ENCODE measurements around the gene EIF3B.
"Not testable (repeated sequence)": the region's sequence is repeated elsewhere in the genome, so short reads cannot be mapped to it uniquely, and the experiment has no call there.

The EIF3B gene

DNA sequence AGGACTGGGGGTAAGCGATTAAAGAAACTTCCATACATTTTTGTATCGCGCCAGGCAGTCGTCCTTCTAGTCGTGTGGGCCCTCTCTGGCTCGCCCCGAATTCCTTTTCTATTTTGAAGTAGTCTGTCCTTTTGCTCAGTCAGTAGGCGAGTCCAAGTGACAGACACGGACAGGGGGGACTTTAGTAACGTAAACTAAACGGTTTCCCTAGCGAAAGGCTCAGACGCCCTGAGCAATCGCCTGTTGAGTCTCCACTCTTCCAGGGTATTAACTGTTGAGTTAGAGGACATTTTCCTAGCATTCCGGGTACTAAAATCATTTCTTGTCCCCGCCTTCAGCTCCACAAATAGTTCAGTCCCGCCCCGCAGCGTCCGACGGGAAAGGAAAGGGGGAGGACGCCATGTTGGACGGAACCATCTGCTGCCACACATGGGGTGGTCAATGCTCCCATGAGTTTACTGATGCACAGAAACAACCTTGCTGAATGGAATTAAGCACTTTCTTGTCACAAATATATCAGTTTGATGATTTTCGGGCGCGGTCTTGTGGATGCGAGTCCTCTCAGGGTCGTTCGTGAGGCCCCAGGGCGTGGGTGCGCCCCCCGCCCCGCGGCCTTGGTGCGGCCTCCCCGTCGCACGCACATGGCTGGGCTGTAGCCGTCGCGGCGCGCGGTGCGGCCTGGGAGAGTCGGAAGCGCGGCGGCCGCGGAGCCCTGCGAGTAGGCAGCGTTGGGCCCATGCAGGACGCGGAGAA is at the start of gene EIF3B:
EIF3B (plus strand) TSS at position 642 of the 753 bp plus-strand sequence; CDS start at position 737, 95 bp downstream.
- DNase-seq, result peak; percentile 88 to 90

DNA sequence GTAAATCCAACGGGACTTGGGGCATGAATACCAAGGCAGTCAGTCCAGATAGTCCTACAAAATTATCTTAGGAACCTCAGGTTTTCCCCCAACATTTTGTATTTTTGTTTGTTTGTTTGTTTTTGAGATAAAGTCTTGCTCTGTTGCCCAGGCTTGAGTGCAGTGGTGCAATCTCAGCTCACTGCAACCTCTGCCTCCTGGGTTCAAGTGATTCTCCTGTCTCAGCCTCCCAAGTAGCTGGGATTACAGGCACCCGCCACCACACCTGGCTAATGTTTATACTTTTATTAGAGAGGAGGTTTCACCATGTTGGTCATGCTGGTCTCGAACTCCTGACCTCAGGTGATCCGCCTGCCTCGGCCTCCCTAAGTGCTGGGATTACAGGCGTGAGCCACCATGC is 49.4 kb upstream of the EIF3B start:
- DNase-seq, result not testable (repeated sequence)

DNA sequence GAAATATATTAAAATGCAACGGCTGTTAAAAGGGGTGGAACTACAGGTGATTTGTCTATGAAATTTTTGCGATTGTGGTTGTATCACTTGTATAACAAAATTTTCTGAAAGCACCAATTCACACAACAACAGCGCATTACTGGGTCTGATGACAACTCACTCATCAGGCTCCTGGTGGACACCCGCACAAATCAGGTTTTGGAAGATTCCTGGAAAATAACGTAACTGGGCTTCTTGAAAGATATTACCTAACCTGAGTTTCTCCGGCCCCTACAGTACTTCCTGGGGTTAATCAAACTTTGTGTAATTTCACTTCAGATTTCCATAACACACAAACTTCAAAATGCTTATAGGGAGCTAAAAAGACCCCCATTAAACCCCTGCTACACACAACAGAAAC is 47.9 kb upstream of the EIF3B start:
- no peak for DNase-seq

DNA sequence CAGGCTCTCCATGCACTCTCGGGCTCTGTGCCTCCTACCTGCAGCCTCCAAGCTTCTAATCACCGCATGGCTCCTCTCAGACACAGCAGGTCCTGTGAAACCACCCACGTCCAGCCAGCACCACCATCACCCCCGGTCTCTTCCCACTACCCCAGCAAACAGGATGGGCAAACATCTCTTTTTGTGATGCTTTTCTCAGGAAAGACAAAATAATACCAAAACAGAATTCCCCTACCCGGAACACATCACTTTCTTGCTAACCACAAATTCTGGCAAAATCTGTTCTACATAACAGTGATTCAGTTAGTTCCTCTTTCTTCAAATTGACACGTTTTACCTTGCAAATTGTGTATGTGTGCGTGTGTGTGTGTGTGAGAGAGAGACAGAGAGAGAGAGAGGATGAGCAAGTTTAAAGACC is 46.9 kb upstream of the EIF3B start:
- no peak for DNase-seq

DNA sequence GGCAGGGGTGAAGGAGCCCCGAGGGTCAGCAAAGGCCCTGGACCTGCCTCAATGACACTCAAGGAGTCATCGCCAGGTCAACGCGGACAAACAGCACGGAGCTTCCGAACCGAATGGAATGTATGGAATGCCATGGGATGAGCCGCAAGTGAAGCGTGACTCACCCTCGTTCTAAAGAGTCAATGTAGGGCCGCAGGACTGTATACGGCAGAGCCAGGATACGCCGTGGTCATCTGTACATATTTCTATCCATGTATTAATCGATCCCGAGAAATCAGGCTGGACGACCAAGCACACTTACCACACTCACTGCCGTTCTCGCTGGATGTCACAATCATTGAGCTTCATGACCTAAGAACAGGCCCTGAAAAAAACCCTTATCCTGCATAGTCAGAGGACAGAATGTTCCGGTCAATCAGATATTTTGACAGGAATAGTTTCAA is 44.7 kb upstream of the EIF3B start:
- DNase-seq, result no peak

DNA sequence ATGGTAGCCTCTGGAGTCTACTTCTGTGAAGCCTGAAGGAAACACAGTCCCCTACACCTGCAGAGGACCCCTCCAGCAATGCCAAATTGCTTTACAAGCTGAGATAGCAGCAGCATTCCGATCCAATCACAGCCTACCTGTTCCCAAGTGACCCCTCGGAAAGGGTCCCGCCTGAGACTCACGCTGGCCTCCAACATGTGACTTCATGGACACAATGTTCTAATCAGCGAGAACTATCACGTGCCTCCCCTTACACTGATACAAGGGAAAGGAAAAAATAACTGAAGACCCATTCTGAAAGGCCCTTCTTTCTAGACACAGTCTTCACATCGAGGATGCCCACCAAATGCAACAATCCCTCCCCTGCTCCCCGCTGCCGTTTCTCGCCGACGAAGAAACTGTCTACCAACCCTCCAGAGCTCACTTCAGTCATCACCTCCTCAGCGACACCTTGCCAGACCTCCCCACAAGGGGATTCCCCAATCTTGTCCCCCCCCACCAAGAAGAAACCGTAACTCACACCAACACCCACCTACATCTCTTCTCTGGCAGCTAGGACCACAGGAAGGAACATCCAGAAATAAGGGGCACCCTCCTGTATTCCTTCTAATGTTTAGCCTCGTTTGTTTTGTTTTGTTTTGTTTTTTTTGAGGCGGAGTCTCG is 42.2 kb upstream of the EIF3B start:
- DNase-seq, result no peak

DNA sequence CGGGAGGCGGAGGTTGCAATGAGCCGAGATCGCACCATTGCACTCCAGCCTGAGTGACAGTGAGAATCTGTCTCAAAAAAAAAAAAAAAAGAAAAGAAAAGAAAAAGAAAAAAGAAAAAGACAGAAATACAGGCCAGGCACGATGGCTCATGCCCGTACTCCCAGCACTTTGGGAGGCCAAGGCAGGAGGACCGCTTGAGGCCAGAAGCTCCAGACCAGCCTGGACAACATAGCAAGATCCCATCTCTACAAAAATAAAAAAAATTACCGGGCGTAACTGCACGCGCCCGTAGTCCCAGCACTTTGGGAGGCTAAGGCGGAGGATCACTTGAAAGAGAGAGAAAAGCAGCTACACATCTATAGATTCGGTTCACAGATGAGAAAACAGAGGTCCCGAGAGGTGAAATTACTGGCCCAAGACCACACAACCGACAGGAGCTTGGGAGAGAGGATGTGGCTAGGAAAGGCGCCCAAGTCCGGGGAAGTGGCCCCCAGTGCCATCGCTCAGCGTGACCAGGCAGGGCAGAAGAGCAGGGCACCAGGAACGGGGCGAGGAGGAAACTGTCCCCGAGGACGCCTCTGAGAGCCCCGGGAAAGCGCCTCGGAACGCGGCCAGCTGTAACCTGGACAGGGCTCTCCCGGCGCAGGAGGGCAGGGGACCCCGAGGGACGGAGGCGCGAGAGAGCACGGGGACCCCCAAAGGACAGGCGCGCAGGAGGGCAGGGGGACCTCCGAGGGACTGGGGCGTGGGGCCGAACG is 41.0 kb upstream of the EIF3B start:
- DNase-seq, result peak in 1 of 2 experiments; percentile 25

DNA sequence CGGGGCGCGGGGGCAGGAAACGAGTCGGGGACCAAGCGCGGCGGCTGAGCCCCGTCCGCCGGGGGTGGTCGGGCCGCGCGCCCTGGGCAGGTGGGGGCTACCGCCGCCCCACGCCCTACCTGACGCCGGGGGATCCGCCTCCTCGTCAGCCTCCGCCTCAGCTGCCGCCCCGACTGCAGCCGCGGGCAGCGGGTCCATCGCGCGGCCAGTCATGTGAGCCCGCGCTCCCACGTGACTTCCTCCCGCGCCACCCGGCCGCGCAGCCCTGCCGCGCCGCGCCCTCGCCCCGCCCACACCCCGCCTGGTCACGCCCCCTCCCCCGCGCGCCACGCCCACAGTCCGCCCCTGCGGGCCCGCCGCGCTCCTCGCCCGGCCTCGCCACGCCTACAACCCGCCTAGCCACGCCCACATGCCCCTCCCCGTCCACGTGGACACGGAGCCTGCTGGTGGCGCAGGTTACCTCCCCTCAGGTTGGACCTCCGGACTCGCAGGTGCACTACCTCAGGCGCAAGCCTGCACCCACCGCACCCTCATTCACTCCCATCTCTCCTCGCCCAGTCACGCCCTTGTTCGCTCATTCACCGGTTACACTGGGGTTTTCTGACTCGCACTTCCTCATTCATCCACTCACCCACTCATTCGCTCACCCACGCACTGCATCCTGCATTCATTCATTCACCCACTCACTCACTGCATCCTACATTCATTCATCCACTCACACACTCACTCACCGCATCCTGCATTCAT is 40.2 kb upstream of the EIF3B start, which contains the start of gene SNX8:
SNX8 (minus strand) TSS at position 233 of the 747 bp plus-strand sequence; CDS start at position 213, 20 bp downstream.
- DNase-seq, result peak; percentile 97

DNA sequence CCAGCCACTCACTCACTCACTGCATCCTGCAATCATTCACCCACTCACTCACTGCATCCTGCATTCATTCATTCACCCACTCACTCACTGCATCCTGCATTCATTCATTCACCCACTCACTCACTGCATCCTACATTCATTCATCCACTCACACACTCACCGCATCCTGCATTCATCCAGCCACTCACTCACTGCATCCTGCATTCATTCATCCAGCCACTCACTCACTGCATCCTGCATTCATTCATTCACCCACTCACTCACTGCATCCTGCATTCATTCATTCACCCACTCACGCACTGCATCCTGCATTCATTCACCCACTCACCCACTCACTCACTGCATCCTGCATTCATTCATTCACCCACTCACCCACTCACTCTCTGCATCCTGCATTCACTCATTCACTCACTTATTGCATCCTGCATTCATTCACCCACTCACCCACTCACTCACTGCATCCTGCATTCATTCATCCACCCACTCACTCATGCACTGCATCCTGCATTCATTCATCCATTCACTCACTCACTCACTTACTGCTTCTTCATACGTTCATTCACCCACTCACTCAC is 39.6 kb upstream of the EIF3B start:
- not testable (repeated sequence) for DNase-seq

DNA sequence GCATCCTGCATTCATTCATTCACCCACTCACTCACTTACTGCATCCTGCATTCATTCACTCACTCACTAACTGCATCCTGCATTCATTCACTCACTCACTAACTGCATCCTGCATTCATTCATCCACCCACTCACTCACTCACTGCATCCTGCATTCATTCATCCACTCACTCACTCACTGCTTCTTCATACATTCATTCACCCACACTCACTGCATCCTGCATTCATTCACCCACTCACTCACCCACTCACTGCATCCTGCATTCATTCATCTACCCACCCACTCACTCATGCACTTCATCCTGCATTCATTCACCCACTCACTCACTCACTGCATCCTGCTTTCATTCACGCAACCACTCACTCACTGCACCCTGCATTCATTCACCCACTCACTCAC is 38.8 kb upstream of the EIF3B start:
- no peak for DNase-seq

DNA sequence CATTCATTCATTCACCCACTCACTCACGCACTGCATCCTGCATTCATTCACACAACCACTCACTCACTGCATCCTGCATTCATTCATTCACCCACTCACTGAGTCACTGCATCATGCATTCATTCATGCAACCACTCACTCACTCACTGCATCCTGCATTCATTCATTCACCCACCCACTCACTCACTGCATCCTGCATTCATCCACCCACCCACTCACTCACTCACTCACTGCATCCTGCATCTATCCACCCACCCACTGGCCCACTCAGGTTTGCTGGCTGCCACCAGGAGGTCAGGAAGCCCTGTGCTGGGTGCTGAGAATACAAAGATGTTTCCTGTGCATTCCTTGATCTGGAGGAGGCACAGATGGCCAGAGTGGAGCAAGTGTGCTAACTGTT is 38.0 kb upstream of the EIF3B start:
- DNase-seq, result no peak

DNA sequence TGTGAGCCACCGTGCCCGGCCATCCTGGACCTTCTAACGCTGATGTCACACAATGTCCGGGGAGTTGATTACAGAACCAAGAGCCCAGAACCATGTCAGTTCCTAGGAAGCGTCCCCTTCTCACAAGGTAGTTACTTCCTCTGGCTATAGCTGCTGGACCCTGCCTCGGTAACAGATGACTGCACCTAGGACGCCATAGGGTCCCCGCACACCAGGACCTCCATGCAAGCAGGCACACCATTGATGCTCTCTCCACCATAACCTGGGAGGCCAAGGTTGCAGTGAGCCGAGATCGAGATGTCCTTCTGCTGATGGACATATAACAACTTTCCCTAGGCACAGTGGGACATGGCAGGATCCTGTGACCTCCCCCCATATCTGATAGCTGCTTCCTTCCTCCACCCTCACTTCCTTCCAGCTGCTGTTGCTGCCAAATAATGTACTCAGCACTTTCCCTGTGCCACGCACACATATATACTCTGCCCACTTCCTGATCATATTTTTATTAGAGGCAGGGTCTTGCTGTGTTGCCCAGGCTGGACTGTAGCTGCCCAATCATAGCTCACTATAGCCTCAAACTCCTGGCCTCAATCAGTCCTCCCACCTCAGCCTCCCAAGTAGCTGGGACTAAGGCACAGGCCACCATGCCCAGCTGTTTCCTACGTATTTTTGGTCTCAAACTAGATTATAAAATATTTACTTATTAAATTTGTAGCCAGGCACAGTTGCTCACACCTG is 36.9 kb upstream of the EIF3B start:
- DNase-seq, result no peak

DNA sequence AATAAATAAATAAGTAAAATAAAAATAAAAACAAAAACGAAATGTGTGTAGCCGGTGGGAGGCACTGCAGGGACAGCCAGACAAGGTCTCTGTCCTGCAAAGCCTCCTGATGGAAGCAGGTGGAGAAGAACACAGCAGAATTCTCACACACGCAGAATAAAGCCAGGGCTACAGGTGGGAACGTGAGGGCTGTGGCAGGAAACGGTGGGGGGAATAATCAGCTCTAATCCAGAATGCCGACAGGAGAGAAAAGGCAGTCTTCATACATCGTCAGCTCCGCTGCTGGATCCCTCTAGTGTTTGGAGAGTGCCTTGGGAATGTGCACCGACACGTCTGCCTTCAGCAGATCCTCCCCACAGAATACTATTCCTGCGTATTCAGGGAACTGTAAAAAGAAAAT is 33.6 kb upstream of the EIF3B start:
- no peak for DNase-seq

DNA sequence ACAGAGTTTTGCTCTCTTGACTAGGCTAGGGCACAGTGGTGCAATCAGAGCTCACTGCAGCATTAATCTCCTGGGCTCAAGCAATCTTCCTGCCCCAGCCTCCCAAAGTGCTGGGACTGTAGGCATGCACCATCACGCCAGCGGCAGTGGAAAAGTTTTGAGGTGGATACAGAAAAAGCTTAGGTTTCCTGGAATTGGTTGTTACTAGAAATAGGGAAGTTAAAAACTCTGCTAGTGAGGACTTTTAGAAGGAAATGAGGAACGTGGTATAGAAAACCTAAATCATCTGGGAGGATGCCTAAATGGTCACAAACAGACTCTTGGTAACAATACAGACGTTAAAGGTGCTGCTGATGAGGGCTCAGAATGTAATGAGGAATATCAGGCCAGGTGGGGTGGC is 29.5 kb upstream of the EIF3B start:
- DNase-seq, result no peak

DNA sequence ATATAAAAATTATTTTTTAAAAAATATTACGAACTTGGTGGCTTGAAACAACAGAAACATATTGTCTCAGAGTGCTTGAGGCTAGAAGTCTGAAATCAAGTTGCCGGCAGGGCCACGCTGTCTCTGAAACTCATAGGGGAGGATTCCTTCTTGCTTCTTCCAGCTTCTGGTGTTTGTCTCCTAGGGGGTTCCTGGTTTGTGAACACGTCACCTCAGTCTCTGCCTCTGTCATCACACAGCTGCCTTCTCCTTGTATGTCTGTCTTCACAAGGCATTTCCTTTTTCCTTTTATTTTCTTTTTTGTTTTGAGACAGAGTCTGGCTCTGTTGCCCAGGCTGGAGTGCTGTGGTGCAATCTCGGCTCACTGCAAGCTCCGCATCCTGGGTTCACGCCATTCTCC is 27.7 kb upstream of the EIF3B start:
- DNase-seq, result no peak

DNA sequence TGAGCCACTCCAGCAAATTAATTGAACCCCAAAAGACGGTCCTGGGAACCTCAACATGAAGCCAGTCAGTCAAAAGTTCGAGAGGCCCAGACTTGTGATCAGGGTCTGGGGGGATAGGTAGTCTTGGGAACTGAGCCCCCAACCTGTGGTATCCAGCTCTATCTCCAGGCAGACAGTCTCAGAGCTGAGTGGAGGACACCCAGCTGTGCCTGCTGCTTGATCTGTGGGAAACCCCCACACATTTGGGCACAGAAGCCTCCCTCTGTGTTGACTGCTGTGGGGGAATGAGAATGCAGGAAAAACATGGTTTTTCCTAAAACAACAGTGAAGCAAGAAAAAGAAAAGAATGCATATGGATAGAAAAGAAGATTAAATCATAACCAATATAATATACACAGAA is 24.1 kb upstream of the EIF3B start:
- no peak for DNase-seq

DNA sequence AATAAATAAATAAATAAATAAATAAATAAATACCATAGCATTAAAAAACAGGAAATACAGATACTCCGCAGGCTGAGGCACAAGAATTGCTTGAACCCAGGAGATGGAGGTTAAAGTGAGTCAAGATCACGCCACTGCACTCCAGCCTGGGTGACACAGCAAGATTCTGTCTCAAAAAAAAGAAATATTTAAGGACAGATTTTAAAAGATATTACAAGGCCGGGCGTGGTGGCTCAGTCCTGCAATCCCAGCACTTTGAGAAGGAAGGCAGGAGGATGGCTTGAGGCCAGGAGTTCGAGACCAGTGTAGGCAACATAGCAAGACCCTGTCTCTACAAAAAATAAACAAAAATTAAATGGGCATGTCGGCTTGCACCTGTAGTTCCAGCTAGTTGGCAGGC is 22.9 kb upstream of the EIF3B start:
- DNase-seq, result no peak

DNA sequence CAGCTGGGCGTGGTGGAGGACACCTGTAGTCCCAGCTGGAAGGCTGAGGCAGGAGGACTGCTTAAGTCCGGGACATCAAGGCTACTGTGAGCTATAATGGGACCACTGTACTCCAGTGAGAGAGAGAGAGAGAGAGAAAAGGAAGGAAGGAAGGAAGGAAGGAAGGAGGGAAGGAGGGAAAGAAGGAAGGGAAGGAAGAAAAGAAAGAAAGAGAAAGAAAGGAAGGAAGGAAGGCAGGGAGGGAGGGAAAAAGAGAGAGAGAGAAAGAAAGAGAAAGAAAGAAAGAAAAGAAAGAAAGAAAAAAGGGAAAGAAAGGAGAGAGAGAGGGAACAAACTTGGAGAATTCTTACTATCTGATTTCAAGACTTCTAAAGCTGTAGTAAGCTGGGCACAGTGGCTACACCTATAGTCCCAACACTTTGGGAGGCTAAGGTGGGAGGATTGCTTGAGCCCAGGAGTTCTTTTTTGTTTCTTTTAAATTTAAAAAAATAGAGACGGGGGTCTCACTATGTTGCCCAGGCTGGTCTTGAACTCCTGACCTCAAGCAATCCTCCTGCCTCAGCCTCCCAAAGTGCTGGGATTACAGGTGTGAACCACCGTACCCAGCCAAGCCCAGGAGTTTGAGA is 21.9 kb upstream of the EIF3B start:
- not testable (repeated sequence) for DNase-seq

DNA sequence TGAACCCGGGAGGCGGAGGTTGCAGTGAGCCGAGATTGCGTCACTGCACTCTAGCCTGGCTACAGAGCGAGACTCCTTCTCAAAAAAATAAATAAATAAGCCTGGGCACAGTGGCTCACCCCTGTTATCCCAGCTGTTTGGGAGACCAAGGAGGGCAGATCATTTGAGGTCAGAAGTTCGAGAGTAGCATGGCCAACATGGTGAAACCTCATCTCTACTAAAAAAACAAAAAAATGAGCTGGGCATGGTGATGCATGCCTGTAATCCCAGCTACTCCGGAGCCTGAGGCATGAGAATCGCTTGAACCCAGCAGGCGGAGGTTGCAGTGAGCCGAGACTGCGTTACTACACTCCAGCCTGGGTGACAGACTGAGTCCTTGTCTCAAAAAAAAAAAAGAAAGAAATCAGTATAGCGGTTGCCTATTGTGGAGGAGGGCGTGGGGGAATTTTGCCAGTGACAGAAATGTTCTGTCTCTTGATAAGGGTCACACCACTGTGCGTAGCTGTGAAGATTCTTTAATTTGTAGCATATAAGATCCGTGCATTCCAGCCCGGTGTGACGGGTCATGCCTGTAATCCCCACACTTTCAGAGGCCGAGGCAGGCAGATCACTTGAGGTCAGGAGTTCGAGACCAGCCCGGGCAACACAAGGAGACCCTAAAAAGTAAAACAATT is 17.9 kb upstream of the EIF3B start:
- no peak for DNase-seq

DNA sequence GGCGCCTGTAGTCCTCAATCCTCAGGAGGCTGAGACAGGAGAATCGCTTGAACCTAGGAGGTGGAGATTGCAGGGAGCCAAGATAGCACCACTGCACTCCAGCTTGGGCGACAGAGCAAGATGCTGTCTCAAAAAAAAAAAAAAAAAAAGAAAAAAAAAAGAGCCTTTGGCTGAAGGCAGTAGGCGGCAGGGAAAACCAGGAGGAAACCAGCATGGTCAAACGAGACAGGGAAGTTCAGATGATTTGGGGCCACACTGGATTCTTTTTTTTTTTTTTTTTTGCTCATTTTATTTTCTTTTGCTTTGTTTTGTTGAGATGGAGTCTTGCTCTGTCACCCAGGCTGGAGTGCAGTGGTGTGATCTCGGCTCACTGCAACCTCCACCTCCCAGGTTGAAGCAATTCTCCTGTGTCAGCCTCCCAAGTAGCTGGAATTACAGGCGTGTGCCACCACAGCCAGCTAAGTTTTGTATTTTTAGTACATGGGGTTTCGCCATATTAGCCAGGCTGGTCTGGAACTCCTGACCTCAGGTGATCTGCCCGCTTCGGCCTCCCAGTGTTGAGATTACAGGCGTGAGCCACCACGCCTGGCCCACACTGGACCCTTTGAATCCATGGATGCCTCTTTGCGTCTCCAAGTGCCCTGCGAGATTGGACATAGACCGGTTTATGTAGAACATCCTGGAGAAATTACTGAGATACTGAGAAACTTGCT is 7.1 kb upstream of the EIF3B start:
- not testable (repeated sequence) for DNase-seq

Measured in activated CD4-positive, alpha-beta T cell treated with anti-CD3 and anti-CD28 coated beads, Interleukin-2, amount 50 U/mL, for 48 hours (primary cell).